ENCODE results near the gene PGLYRP1. TPM values are rescaled to one million over a fixed set of nuclear protein-coding genes. Genes with fewer than 3 reads are reported as not detected.

Gene PGLYRP1
- total RNA-seq, 2 experiments from 2014 or later, result not detected

- H2AFZ ChIP-seq (ENCODE audit: low read length), result no peak overlapping the region
- no peaks in the 10 kb centered on the region for H3K4me1 ChIP-seq (ENCODE audit: insufficient read depth, low read length, poor library complexity, severe bottlenecking)
- DNase-seq (ENCODE audit: low spot score), result no peak
- H3K27ac ChIP-seq (ENCODE audit: low read depth, low read length, poor library complexity, severe bottlenecking), result no peak overlapping the region
- POLR2A ChIA-PET, result no interaction called here
- CTCF ChIA-PET (ENCODE audit: unreplicated experiment), result no interaction called here
- intact Hi-C loops (cut with micrococcal nuclease; ENCODE audit: unreplicated experiment), result loop anchor here (10.0 kb wide), 1 partner anchor 163 kb away; no protein-coding TSS in a partner anchor
- no TSS peak for BruUV-seq (replicated peaks)
- H3K4me2 ChIP-seq (ENCODE audit: low read length), result no peak overlapping the region
- H3K9me2 ChIP-seq (ENCODE audit: insufficient read depth, low read length), result no peaks in the 10 kb centered on the region
- TF ChIP-seq CTCF (conservative IDR thresholded peaks at IDR 0.05; ENCODE audit: low read length), result no peak
- TF ChIP-seq EZH2phosphoT487 (IDR thresholded peaks at IDR 0.05; ENCODE audit: borderline replicate concordance, low read depth, low read length), result no peak
- H3K79me2 ChIP-seq (ENCODE audit: insufficient read depth, low read depth, low read length), result no peaks in the 10 kb centered on the region
- peaks cover 7% of the 10 kb centered on the region for H3K36me3 ChIP-seq (ENCODE audit: insufficient read depth, low read length)
- H3K9me3 ChIP-seq (ENCODE audit: low read length), result no peaks in the 10 kb centered on the region
- no peak overlapping the region for H3K4me3 ChIP-seq (ENCODE audit: low read depth, low read length, poor library complexity, severe bottlenecking)
- no peaks in the 10 kb centered on the region for H4K20me1 ChIP-seq (ENCODE audit: insufficient read depth, low read length)
Measured at GRCh38 chr19:46021531-46022041, 1.3 kb downstream of the PGLYRP1 start.

- DNase-seq (ENCODE audit: low spot score), result no peak
- Histone ChIP-seq H4K20me1 (ENCODE audit: insufficient read depth, low read length) (no peaks in the 10 kb centered on the region), H3K4me1 (ENCODE audit: insufficient read depth, low read length, poor library complexity, severe bottlenecking) (no peaks in the 10 kb centered on the region), H3K9me3 (ENCODE audit: low read length) (no peaks in the 10 kb centered on the region), H3K4me3 (ENCODE audit: low read depth, low read length, poor library complexity, severe bottlenecking) (no peak overlapping the region), H2AFZ (ENCODE audit: low read length) (no peak overlapping the region), H3K4me2 (ENCODE audit: low read length) (no peak overlapping the region), H3K79me2 (ENCODE audit: insufficient read depth, low read depth, low read length) (no peaks in the 10 kb centered on the region), H3K27ac (ENCODE audit: low read depth, low read length, poor library complexity, severe bottlenecking) (no peak overlapping the region), H3K36me3 (ENCODE audit: insufficient read depth, low read length) (peaks cover 2% of the 10 kb centered on the region), H3K9me2 (ENCODE audit: insufficient read depth, low read length) (no peaks in the 10 kb centered on the region)
- no TSS peak for BruUV-seq (replicated peaks)
- CTCF ChIA-PET (ENCODE audit: unreplicated experiment), result no interaction called here
- intact Hi-C loops (cut with micrococcal nuclease; ENCODE audit: unreplicated experiment), result loop anchor here (10.0 kb wide), 1 partner anchor 164 kb away; no protein-coding TSS in a partner anchor
- TF ChIP-seq CTCF (conservative IDR thresholded peaks at IDR 0.05; ENCODE audit: low read length) (no peak), EZH2phosphoT487 (IDR thresholded peaks at IDR 0.05; ENCODE audit: borderline replicate concordance, low read depth, low read length) (no peak)
- POLR2A ChIA-PET, result no interaction called here
Measured at GRCh38 chr19:46020819-46021125, 2.1 kb downstream of the PGLYRP1 start.

GRCh38 chr19:46019270-46019669 lies 3.6 kb downstream of the PGLYRP1 start:
- no peak overlapping the region for H3K4me3 ChIP-seq (ENCODE audit: low read depth, low read length, poor library complexity, severe bottlenecking)
- DNase-seq (ENCODE audit: low spot score), result no peak
- no peaks in the 10 kb centered on the region for H3K9me3 ChIP-seq (ENCODE audit: low read length)
- ChIA-PET CTCF (ENCODE audit: unreplicated experiment) (no interaction called here), POLR2A (no interaction called here)
- no peak overlapping the region for H3K27ac ChIP-seq (ENCODE audit: low read depth, low read length, poor library complexity, severe bottlenecking)
- no peak overlapping the region for H3K4me2 ChIP-seq (ENCODE audit: low read length)
- H2AFZ ChIP-seq (ENCODE audit: low read length), result no peak overlapping the region
- H3K79me2 ChIP-seq (ENCODE audit: insufficient read depth, low read depth, low read length), result no peaks in the 10 kb centered on the region
- TF ChIP-seq CTCF (conservative IDR thresholded peaks at IDR 0.05; ENCODE audit: low read length) (no peak), EZH2phosphoT487 (IDR thresholded peaks at IDR 0.05; ENCODE audit: borderline replicate concordance, low read depth, low read length) (no peak)
- intact Hi-C loops (cut with micrococcal nuclease; ENCODE audit: unreplicated experiment), result no loop called here
- peaks cover 2% of the 10 kb centered on the region; the same call in 1 of the 2 replicates for H3K36me3 ChIP-seq (ENCODE audit: insufficient read depth, low read length)
- H3K9me2 ChIP-seq (ENCODE audit: insufficient read depth, low read length), result no peaks in the 10 kb centered on the region
- BruUV-seq (replicated peaks), result no TSS peak
- H4K20me1 ChIP-seq (ENCODE audit: insufficient read depth, low read length), result no peaks in the 10 kb centered on the region
- H3K4me1 ChIP-seq (ENCODE audit: insufficient read depth, low read length, poor library complexity, severe bottlenecking), result no peaks in the 10 kb centered on the region
